ENCODE measurements around the gene AGA.

AGA gene

DNA sequence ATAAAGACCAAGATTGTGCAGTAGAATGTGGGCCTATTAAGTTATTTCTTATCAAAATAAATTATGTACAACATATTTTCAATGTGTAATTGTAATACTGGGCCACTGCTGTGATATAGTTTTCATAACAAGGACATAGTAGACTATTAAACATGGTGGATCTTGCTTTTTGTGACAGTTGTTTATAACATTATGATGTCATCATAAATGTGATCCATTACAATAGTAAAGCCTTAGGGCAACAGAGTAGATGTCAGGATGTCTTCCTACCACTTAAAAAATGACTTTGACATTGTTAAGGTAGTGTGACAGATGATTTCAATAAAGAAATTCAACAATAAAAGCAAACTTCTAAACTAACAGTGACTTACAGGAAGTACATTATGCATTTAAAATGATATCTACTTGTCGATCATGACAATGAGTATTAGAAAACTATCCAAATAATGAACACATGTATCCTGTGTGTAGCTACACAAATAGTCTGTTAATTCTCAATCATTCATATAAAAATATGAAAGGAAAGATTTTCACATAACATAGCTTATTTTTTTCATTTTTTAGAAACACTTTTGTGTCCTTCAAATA lies 5.3 kb upstream of the AGA start:
- DNase-seq (ENCODE audit: low read depth): no peak

DNA sequence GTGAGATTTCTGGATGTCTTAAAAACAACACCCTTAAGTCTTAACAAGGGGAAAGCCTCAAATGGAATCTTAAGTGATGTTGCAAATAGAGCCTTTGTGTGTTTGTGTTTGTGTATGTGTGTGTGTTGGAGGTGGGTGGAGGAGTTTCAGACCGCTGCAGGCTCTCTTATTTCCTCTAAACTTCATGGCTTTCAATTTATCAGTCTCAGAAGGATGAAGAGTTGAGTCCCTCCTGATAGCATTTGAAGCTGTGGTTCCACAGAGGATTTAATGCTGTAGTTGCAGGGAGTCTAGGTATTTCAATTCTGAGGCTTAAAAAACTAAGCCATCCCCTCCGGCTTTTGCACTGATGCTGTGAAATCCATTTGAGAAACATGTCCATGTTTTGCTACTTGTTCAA lies 4.3 kb upstream of the AGA start:
- DNase-seq (ENCODE audit: low read depth): no peak

DNA sequence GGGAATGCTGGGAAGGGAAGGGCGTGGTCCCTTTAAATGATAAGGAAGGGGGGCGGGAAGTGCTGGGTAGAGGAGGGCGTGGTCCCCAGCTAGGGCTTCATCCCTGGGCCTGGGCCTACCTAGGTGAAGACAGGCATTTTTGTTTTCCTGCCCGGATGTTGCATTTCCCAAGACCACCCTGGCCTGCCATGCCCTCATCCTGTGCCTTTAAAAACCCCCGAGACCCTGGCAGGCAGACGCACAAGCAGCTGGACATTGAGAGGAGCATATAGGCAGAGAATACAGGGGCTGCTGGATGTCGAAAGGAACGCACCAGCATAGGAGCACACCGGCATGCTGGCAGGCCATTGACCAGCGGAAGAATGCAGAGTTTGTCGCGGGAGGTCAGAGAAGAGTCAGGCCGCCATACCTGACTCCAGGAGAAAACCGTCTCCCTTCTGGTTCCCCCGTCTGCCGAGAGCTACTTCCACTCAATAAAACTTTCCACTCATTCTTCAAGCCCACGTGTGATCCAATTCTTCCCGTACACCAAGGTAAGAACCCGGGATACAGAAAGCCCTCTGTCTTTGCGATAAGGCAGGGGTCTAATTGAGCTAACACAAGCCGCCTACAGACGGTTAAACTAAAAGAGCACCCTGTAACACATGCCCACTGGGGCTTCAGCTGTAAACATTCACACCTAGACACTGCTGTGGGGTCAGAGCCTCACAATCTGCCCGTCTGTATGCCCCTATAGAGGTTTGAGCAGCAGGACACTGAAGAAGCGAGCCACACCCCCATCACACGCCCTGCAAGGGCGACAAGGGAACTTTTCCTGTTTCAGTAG lies 2.9 kb upstream of the AGA start:
- DNase-seq (ENCODE audit: low read depth): no peak

DNA sequence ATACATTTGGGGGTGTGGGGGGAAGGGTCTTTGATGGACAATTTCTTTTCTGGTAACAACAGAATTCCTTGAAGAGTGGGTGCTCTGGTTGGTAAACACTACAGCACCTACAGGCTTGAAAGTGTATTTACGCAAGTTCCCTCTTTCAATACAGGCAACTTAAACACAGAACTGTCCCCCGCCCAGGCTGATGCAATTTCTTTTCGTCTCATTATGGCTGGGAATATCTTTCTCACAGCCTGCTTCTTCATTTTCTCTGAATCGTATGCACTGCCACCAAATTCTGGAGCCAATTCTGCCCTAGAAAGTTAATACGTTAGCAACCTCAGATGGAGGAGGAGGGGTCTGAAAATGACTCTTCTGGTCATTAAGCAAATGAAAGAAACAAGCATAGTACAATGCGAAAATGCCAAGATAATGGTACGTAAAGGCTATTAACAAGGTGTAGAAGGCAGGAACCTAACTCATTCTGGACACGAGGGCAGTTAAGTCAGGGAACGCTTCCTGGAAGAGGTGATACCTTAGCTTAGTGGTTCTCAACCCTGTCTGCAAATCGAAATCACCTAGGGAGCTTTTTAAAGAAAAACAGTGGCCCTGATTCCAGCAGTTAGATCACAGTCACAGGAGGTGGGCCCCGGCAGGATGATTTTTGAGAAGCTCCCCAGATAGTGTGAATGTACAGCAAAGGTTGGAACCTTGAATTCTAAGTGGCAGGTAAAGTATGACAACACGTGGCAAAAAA lies 1.0 kb downstream of the AGA start:
- DNase-seq (ENCODE audit: low read depth): peak; percentile 2

DNA sequence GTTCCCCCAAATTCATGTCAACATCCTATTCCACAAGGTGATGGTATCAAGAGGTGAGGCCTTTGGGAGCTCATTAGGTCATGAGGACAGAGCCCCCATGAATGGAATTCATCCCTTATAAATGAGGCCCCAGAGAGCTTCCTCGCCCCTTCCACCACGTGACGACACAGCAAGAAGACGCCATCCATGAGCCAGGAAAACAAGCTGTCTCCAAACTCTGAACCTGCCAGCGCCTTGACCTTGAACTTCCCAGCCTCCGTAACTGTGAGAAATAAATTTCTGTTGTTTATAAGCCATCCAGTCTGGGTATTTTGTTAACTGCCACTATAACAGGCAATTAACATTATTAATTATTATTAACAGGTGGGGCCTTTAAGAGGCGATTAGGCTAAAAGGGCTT lies 5.8 kb downstream of the AGA start:
- no peak for DNase-seq (ENCODE audit: low read depth)

DNA sequence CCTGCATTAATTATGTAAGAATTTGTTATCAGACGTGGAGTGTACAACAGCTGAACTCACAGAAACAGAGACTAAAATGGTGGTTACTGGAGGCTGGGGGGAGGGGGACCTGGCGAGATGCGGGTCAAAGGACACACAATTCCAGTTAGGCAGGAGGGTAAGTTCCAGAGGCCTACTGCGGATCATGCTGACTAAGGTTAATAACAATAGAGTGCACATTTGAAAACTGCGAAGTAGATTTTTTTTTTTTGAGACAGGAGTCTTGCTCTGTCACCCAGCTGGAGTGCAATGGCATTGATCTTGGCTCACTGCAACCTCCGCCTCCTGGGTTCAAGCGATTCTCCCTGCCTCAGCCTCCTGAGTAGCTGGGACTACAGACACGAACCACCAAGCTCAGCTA lies 7.6 kb downstream of the AGA start:
- no peak for DNase-seq (ENCODE audit: low read depth)

DNA sequence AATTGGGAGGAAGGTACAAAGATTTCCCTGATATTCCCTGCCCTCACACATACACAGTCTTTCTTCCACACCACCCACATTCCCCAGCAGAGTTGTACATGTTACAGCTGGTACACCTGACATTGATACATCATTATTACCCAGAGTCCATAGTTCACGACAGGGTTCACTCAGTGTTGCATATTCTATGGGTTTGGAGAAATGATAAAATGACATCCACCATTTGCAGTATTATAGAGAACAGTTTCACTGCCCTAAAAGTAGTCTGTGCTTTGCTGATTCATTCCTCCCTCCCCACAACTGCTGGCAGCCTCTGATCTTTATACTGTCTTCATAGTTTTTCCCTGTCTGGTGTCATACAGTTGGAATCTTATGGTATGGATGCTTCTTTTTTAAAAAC lies 15.0 kb downstream of the AGA start:
- DNase-seq (ENCODE audit: low read depth): no peak

DNA sequence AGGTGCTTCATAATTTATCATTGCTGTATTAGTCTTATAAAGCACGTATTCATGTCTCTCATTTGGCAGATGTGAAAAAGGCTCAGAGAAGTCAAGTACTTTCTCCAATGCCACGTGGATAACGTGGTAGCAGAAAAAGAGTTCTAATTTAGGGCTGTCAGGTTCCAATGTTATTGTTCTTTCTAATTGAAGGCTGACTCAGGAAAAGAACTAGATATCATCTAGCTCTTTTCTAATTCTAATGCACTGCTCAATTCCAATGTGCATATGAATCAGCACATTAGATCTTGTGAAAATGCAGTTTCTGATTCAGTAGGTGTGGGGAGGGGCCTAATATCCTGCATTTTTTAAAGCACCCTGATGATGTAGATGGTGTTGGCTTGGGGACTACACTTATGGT lies 22.8 kb downstream of the AGA start:
- no peak for DNase-seq (ENCODE audit: low read depth)

DNA sequence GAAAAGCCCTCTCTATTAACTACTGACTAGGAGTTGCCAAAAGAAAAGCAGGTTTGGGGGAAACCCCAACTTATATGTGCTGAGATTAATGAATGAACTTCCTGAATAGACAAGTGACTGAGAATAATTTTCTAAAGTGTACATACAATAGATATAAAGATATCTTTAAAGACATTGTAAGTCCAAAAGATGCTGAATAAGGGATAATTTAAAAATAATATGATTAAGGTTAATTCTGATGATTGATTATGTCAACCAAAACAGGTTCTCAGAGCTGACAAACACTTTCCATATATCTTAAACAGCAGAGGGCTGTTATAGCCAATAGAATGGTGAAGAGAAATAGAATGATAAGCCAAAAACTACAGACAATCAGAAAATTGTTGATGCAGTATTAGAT lies 28.6 kb downstream of the AGA start:
- no peak for DNase-seq (ENCODE audit: low read depth)

DNA sequence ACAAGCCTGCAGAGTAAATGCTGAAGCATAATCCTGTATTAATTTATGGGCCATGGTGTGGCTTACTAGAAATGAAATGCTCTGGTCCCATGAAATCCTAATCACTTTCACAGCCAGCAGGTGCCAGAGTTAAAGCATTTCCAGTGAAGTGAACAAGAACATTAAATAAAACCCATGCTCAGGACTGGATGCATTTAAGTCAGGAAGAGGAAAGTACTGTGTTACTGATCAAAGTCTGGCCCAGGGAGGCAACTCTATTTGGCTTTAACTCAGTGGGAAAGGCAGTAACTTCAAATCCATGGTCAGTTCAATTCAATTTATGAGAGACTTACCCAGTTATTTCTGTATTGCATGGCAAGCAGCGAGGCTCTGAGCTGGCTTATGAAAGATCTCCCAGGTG lies 29.2 kb downstream of the AGA start:
- DNase-seq (ENCODE audit: low read depth): no peak

DNA sequence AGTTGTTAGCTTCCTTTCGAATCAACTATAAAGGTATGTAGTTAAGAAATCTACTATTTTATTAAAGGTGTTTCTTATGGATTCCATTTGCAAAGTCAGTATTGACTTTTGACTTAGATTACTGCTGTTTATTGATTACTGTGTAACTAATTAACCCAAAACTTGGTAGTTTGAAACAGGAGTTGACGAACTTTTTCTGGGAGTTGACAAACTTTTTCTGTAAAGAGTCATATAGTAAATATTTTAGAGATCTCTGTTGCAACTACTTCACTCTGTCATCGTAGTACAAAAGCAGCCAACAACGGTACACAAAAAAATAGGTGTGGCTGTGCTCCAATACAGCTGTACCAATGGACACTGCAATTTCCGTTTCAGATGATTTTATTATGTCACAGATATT lies 30.2 kb downstream of the AGA start:
- no peak for DNase-seq (ENCODE audit: low read depth)

DNA sequence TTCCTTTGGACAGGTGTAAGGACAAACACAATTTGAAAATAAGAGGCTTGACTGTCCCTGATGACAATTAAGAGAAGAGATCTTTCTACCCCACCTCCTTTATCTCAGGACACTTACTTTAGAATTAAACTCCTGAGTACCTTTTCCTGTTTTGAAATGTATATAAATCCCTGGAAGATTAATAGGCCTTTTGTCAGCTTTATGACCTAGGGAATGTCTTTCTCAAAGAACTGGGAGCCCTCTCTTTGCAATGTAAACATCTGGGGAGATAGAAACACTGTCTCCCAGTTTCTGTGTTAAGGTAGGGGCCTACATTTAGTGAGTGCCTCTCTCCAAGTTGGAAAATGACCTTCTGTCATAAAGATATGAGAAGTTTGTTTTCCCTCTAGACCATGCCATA lies 31.7 kb downstream of the AGA start:
- no peak for DNase-seq (ENCODE audit: low read depth)

DNA sequence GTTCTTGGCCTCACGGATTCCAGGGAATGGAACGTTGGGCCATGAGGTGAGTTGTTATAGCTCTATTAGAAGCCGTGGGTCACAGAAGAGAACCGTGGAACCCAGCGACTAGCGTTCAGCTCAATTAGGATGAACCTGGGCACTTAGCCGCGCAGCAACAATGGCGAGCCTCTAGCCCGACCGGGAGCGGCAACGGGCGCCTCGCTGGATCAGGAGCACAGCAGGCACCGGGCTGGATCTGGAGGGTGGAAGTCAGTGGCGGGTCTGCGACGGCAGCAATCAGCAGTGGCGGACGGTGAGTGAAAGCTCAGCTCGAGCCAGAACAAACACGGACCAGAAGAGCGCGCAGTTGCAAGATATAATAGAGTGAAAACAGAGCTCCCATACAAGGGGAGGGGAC lies 34.2 kb downstream of the AGA start:
- DNase-seq (ENCODE audit: low read depth): no peak

DNA sequence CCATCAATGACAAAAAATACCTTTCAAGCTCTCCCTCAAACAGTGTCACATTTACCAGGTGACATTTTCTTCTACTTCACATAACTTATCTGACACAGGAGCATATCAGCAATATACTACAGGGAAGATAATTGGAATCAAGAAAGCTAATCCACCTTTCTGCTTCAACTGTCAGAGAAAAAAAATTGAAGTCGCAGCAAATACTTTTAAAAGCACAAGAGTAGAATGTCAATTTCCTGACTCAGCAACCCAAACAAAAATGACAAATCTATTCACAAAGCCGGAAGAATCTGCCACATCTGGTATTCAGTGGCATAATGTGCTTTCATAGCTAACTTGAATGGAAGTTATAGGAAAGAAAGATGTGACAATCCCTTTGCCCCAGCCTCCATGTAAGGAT lies 36.7 kb downstream of the AGA start:
- no peak for DNase-seq (ENCODE audit: low read depth)

DNA sequence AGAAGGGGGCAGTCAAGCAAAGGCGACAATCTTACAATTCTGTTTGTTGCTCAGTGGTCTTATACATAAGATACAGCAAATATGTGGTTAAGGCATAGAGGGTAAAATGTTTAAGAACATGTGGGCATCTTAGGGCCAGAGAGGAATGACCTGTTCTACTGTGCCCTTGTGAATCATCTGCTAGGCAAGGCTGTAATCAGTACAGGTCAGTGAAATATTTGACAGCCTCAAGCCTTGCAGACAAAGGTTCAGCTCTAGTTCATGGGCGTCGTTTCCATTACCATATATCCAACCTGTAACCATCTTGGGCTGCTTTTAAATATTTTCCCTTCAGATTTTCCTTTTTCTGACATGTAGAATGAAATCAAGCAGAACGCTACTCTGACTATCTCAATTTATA lies 37.3 kb downstream of the AGA start:
- DNase-seq (ENCODE audit: low read depth): no peak

DNA sequence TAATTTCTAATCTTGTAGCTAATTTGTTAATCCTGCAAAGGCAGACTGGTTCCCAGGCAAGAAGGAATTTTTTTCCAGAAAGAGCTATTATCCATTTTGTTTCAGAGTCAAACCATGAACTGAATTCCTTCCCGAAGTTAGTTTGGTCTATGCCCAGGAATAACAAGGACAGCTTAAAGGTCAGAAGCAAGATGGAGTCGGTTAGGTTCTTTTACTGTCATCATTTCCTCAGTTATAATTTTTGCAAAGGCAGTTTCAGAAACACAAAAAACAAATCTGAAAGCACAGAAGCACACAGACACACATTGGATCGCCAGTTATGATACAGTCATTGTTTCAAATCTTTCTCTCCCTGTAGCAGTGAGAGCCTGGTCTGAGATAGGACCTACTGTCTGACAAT lies 37.9 kb downstream of the AGA start:
- no peak for DNase-seq (ENCODE audit: low read depth)

DNA sequence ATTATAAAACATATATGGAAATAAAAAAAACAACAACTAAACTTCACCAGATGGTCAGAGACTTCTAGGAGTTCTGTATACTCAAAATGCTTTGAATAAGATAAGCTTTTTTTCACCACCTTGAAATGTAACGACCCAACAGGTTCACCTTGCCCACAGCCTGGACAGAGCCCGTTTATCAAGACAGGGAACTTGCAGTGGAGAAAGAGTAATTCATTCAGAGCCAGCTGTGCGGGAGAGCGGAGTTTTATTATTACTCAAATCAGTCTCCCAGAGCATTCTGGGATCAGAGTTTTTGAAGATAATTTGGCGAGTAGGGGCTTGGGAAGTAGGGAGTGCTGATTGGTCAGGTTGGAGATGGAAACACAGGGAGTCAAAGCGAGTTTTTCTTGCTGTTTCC lies 38.5 kb downstream of the AGA start:
- DNase-seq (ENCODE audit: low read depth): no peak

DNA sequence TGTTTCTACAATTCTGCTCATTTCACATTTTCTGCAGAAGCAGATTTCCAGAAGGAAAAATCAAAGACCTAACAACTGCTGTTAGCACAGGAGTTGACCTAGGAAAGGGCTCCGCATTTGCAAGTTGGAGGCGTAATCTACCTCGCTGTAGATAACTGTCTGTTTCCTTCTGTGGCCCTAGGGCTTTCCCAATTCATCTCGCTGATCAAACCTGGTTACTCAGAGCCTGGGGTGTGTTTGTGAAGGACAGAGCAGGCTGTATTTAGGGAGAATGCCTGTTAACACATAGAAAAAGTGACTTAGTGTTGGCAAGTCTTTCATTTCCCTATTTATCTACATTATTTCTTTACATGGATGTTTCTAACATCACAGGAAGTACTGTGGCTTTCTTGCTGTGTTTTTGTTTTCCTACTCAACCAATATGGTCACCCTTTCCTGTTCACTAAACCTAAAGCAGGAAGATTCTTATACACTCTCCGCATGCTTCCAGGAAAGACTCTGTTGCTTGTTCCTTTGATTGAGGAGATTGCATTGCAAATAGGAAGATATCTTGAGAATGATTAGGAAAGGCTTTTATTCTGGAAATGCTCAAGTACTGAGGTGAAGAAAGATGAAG lies 40.5 kb downstream of the AGA start:
- DNase-seq (ENCODE audit: low read depth): no peak

DNA sequence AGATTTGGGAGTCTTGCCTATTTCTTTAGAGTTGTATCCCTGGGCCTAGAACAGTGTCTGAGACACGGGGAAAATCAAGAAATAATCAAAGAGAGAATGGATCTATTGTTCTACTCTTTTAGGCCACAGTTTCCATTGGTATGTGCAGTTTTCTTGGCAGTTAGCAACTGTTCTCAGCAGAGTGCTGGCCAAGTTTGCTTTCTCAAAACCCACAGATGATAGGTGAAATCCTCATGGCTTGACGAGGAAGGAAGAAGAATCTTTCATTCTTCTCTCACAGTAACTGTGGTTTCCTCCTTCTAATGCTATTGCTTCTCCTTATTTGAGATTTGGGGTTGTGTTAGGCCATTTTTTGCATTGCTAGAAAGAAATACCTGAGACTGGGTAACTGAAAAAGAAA lies 42.2 kb downstream of the AGA start:
- DNase-seq (ENCODE audit: low read depth): no peak

DNA sequence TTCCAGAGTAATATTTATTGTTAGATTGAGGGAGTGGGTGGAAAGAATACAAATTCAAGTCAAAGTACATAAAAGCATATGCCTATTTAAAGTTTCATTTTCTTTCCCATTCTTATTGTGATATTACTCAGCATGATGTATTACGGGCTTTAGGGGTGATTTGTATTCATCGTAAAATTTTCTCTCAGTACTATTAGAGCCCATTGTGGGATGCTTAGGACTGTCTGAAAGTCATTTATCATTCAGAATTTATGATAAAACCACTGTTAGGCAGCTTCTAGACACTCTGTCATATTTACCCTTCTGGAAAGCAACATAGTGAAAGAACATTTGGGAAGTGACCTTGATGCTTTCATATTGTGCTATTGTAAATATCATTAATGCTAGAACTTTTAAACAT lies 45.9 kb downstream of the AGA start:
- no peak for DNase-seq (ENCODE audit: low read depth)

DNA sequence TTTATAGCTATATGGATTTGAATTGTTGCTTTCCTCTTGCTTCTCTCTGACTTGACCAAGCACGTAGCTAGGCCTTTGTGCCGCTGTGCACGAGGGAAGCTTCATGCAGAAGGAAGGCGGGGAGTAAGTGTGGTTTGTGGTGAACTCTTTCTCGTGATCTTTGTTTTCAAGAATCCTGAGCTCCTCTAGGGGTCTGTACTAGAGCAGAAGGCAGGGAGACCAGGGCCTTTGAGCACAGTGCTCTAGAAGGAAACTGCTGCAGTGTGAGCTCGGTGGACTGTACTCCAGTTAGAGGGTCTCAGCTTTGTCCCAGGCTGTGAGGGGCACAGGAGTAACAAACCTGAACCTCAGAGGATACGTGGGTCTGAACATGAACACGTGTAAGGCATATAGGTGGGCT lies 49.0 kb downstream of the AGA start:
- peak; percentile 3 for DNase-seq (ENCODE audit: low read depth)

DNA sequence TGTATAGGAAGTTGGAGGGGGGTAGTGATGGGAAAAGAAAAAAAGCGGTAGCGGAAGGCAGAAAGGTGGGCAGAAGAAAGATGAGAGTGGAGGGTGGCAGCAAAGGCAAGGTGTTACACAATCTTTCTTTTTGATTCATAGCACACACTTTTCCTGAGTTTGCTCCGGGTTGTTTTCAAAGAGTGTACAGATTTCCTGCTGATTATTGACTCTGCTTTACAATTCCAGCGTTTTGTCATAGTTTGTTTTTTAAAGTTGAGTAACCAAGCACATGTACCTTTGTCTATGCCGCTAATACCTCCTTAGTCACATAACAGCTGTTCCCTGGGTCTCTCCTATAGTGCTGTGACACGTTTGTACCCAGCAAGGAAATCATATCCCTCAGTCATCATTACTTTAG lies 50.3 kb downstream of the AGA start:
- DNase-seq (ENCODE audit: low read depth): no peak

DNA sequence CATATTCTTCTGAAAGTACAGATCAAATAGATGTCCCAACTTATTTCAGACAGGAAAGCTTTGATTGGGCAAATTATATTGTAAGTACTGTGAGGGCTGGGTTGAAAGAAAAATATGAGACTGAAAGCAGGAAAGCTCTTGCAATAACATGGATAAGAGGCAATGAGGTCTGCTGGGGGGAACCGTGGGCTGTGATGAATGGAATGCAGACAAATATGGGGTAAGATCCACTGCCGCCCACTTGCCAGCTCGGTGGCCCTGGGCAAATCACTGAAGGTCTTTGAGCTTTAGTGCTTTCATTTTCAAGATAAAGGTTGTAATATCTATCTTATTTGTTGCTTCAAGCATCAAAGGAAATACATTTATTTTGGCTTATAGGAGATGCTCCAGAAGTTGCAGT lies 51.0 kb downstream of the AGA start:
- DNase-seq (ENCODE audit: low read depth): no peak

Data from activated T-cell treated with anti-CD3 and anti-CD28 coated beads for 48 hours (primary cell).